Measurements from ENCODE around the gene SPTBN1. TPM values are rescaled to one million over a fixed set of nuclear protein-coding genes. Genes with fewer than 3 reads are reported as not detected.
A peak's percentile ranks its signal among the peaks of the same experiment; 100 is the strongest.

Gene SPTBN1
- total RNA-seq, 2 experiments from 2014 or later, result 132 to 183 TPM

DNA sequence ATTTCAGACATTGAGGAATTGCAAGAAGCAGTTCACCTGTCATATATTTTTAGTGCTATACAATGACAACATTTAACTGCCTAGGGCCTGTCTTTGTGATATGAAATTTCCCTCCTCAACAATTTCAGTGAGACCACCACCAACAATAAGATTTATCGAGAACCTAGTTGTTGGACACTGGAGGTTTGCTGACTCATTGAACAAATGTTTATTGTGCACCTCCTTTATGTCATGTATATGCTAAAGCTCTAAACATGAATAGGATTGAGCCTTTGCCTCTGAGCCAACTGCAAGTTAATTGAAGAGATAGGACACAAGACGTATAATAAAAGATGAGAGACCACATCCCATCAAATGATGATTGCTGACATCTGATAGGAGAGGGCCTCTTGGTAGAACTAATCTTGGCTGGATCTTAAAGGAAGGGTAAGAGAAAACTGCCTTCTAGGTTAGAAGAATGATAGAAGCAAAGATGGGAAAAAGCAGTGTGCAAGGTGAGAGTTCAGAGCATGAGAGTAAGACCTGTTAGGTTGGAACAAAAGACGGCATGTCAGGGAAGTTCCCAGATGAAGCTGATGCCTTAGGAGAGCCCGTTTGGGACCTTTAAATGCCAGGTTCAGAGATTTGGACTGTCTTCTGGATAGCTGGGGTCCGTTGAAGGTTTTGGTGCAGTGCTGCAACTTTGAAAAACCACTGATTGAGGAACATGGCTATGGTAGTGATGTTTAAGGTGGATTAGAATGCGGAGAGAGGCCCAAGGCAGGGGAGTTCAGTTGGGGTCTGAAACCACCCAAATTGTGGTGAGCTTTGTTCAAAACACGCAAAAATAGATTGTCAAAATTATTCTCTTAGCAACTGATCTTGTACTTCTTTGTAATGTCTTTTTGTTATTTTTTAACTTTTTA is 134.3 kb downstream of the SPTBN1 start:
- no peaks in the 10 kb centered on the region for H3K9me2 ChIP-seq (ENCODE audit: insufficient read depth, low read length)
- DNase-seq (ENCODE audit: low spot score), result no peak
- TF ChIP-seq, protein P1, sequence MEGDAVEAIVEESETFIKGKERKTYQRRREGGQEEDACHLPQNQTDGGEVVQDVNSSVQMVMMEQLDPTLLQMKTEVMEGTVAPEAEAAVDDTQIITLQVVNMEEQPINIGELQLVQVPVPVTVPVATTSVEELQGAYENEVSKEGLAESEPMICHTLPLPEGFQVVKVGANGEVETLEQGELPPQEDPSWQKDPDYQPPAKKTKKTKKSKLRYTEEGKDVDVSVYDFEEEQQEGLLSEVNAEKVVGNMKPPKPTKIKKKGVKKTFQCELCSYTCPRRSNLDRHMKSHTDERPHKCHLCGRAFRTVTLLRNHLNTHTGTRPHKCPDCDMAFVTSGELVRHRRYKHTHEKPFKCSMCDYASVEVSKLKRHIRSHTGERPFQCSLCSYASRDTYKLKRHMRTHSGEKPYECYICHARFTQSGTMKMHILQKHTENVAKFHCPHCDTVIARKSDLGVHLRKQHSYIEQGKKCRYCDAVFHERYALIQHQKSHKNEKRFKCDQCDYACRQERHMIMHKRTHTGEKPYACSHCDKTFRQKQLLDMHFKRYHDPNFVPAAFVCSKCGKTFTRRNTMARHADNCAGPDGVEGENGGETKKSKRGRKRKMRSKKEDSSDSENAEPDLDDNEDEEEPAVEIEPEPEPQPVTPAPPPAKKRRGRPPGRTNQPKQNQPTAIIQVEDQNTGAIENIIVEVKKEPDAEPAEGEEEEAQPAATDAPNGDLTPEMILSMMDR (conservative IDR thresholded peaks at IDR 0.05; ENCODE audit: low read length), result no peak
- no peak for TF ChIP-seq EZH2phosphoT487 (IDR thresholded peaks at IDR 0.05; ENCODE audit: borderline replicate concordance, low read depth, low read length)
- intact Hi-C loops (cut with micrococcal nuclease; ENCODE audit: unreplicated experiment), result no loop called here
- H3K36me3 ChIP-seq (ENCODE audit: insufficient read depth, low read length), result no peaks in the 10 kb centered on the region; the same call in 1 of the 2 replicates
- H3K4me2 ChIP-seq (ENCODE audit: low read length), result peak overlapping the region; percentile 65
- H3K79me2 ChIP-seq (ENCODE audit: insufficient read depth, low read depth, low read length), result peaks cover 88% of the 10 kb centered on the region
- no peak overlapping the region for H3K27ac ChIP-seq (ENCODE audit: low read depth, low read length, poor library complexity, severe bottlenecking)
- no peak overlapping the region for H3K4me3 ChIP-seq (ENCODE audit: low read depth, low read length, poor library complexity, severe bottlenecking)
- peaks cover 84% of the 10 kb centered on the region for H3K4me1 ChIP-seq (ENCODE audit: insufficient read depth, low read length, poor library complexity, severe bottlenecking)
- BruUV-seq (replicated peaks), result no TSS peak
- ChIA-PET CTCF (ENCODE audit: unreplicated experiment) (no interaction called here), POLR2A (interaction anchor here (0.8 to 3.4 kb wide), 2 partner anchors 10 to 31 kb away, joined by 5 to 26 read pairs; no protein-coding TSS in a partner anchor)
- no peaks in the 10 kb centered on the region for H3K9me3 ChIP-seq (ENCODE audit: low read length)
- H2AFZ ChIP-seq (ENCODE audit: low read length), result no peak overlapping the region
- H4K20me1 ChIP-seq (ENCODE audit: insufficient read depth, low read length), result no peaks in the 10 kb centered on the region; the same call in 1 of the 2 replicates

DNA sequence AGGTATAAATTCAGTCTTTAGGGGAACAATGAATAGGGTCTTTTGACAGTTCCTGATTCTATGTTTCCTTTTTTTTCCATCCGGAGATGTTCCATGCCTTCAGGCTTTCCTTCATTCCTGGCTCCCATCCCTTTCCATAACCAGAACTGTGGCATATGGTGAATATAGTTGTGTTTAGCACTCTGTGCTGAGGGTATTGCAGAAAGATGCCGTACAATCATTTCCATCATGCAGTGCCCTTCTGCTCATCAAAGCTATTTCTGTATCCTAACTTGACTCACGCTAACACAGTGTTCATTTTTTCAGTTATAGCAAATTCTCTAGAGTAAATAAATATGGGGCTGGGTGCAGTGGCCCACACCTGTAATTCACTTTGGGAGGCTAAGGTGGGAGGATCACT is 135.4 kb downstream of the SPTBN1 start:
- Histone ChIP-seq H3K4me1 (ENCODE audit: insufficient read depth, low read length, poor library complexity, severe bottlenecking) (peaks cover 91% of the 10 kb centered on the region), H3K79me2 (ENCODE audit: insufficient read depth, low read depth, low read length) (peaks cover 87% of the 10 kb centered on the region), H2AFZ (ENCODE audit: low read length) (no peak overlapping the region), H3K4me3 (ENCODE audit: low read depth, low read length, poor library complexity, severe bottlenecking) (no peak overlapping the region), H3K27ac (ENCODE audit: low read depth, low read length, poor library complexity, severe bottlenecking) (no peak overlapping the region), H3K4me2 (ENCODE audit: low read length) (no peak overlapping the region), H3K9me3 (ENCODE audit: low read length) (no peaks in the 10 kb centered on the region), H3K9me2 (ENCODE audit: insufficient read depth, low read length) (no peaks in the 10 kb centered on the region), H3K36me3 (ENCODE audit: insufficient read depth, low read length) (no peaks in the 10 kb centered on the region; the same call in 1 of the 2 replicates), H4K20me1 (ENCODE audit: insufficient read depth, low read length) (no peaks in the 10 kb centered on the region; the same call in 1 of the 2 replicates)
- intact Hi-C loops (cut with micrococcal nuclease; ENCODE audit: unreplicated experiment), result no loop called here
- TF ChIP-seq, protein P1 (conservative IDR thresholded peaks at IDR 0.05; ENCODE audit: low read length), result no peak
- TF ChIP-seq EZH2phosphoT487 (IDR thresholded peaks at IDR 0.05; ENCODE audit: borderline replicate concordance, low read depth, low read length), result no peak
- no TSS peak for BruUV-seq (replicated peaks)
- ChIA-PET CTCF (ENCODE audit: unreplicated experiment) (no interaction called here), POLR2A (interaction anchor here (3.4 kb wide), 1 partner anchor 11 kb away, joined by 26 read pairs; no protein-coding TSS in a partner anchor)
- DNase-seq (ENCODE audit: low spot score), result no peak

Measured in OCI-LY7 (cell line).